Stimulated activated CD4-positive, alpha-beta T cell treated with anti-CD3 and anti-CD28 coated beads, Interleukin-12 subunit alpha, Interleukin-12 subunit beta, amount 100 ng/mL, for 48 hours (primary cell): ENCODE results near the gene TUBB4B.
A peak's percentile ranks its signal among the peaks of the same experiment; 100 is the strongest.

Source experiments
- DNase-seq, 3 donors: peaks; one replicate each; pipeline ENCODE4 v3.0.0-alpha.2; 2020; ENCODE audit warnings: low read depth in 2 of 3, low spot score in 1 of 3

TUBB4B gene

DNA sequence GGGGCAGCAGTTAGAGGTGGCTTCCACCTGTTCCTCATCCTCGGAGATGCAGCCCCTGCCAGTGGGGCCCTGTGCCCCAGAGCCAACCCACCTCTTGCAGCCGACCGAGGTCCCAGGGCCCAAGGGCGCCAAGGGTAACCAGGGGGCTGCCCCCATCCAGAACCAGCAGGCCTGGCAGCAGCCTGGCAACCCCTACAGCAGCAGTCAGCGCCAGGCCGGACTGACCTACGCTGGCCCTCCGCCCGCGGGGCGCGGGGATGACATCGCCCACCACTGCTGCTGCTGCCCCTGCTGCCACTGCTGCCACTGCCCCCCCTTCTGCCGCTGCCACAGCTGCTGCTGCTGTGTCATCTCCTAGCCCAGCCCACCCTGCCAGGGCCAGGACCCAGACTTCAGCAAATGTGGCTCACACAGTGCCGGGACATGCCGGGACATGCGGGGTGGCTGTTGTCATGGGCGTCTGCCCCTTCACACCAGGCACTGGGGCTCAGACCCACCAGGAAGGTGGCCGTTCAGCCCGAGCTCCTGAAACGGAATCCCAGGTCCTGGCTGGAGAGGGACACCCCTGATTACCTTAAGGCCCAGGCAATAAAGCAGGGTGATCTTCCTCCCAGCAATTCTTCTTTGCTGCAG, 15.3 kb upstream of the TUBB4B start:
- DNase-seq = no peak

DNA sequence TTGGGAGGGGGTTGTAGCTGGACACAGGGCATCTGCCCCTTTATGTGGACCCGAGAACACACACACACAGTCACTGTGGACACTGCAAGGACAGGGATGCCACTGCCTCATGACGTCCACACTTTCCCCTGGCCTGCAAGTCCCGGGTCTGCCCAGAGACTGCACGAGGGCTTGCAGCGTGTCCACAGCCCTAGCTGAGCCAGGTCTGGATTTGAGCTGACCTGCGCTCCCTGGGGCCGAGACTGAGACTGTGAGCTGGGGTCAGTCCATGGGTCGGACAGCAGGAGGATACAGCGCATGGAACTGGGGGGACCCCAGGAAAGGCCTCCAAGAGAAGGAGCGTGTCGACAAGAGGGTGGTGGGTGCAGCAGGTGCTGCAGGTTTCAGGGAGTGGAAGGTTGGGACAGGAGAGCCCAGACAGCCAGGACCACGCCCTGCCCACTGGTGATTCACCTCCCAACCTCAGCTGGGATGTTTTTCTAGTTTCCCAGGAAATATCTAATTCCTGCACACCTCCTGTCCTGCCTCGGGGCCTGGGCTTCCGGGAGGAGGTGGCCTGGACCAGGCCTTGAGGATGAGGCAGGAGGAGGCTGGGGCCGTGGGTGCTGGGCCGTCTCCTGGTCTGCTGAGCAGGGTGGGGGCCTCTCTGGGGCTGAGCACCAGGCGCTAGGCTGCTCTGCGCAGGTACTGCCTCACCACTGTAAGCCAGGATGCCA, 14.6 kb upstream of the TUBB4B start:
- no peak for DNase-seq

DNA sequence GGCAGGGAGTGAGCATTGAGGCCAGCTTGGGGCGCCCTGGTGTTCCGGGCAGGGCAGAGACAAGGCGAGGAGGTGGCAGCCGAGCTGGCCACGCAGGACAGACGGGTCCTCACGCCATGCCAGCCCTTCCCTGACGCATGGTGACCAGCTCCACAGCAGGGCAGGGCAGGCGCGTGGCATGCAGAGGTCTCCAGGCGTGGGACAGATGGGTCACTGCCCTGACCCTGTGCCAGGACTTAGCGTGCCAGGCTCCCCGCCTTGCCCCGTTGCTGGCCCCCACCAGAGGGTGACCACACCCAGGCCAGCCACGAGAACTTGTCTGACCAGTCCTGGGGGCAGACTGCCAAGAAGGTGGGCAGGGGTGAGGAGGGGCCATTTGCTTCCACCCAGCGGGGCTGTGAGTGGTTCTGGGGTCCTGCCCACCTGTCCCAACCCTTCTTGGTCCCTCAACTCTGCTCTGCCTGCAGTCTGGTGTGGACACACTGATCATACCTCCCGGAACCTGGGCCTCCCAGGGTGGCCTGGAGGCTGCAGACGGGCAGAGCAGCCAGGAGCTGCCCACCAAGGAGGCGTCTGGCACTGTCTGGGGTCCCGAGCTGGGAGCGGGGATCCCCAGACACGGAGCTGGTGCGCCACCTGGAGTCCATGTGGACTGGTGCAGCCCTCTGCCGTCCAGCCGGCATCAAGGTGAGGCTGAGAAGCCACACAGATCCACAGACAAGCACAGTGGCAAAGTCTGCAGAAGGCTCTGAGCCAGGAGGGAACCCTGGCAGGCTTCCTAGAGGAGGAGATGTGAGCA, 13.8 kb upstream of the TUBB4B start, which contains the start of gene RNF224:
Gene RNF224, plus strand, starts transcription at position 449 of the 799 bp plus-strand sequence. CDS start 834 bp downstream, outside the sequence.
- DNase-seq = peak; percentile 71 to 84 (median 75)

DNA sequence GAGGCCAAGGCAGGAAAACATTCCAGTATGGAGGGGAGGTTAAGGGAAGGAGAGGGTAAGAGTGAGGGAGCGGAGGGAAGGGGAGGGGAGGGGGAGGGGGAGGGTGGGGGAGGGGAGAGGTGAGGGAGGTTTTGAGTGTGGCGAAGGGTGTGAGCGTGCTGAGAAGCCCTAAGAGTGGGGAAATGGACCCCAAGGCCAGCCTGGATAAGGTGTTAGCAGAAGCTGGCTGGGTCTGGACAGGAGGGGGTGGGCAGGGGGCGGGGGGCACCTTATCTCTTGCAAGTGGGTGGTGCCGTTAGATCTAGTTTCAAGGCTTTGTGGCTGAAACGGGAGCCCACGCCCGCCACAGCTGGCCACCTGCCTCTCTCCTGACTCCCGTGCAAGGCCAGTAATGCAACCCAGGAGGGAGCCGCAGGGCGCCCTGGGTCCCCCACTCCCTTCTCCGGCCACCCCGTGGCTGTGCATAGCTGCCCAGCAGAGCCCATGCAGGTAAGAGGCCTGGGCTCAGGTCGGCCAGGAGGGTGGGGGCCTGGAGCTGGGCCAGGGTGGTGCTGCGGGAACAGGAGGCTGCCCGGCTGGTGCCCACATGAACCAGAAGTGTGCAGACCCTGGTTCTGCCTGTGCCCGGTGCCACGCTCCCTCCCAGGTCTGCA, 13.1 kb upstream of the TUBB4B start:
- no peak for DNase-seq

DNA sequence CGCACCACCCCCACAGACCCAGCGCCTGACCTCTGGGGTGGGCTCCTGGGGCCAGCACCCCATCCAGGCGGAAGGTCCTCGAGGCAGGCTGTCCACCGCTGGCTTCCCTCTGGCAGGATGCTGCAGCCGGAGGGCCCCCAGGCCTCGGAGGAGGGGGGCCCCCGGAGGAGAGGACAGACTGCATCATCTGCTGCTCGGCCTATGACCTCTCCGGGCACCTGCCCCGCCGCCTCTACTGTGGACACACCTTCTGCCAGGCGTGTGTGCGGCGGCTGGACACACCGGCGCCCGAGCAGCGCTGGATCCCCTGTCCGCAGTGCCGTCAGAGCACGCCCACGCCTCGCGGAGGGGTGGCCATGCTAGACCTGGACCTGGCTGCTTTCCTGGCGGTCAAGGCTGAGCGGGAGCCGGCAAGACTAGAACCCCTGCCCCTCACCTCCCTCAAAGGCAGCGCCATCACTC, 12.6 kb upstream of the TUBB4B start:
- no peak for DNase-seq

DNA sequence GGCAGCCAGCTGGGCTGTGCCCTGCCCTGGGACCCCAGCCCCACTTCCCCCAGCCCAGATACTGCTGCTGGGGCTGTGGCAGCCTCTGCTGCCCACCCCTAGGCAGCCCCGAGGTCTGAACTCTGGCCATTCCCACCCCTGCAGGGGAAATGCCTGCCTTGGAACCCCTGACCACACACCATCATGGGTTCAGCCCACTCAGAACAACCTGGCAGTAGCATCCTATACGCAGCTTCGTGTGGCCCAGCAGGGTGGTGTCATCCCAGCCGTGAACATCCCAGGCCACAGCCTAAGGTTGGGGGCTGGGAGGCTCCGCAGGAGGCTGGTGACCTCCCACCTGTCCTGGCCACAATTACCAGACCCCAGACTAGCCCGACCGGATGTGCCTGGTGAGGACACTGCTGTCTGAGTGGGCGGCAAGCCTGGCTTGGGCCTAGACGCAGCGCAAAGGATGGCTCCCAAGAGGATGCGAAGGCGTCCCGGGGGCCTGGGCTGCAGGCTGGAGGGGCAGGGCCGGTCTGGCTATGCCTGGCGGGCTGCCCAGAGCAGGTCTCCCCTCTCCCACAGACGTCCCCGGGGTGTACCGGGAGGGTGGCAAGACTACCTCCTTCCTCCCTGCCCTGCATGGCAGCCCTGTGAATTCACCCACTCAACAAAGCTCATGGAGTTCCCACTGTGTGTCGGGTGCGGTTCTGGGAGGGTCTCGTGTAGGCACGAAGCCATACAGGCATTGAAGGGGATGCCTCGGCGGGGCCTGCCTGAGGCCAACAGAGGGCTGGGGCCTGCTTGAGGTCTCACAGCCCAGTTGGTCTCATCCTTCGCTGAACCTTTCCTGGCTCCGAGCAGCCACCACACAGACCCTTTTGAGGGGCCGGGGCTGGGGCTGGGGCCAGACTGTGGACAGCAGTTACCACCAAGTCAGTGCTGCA, 11.9 kb upstream of the TUBB4B start:
- no peak for DNase-seq

DNA sequence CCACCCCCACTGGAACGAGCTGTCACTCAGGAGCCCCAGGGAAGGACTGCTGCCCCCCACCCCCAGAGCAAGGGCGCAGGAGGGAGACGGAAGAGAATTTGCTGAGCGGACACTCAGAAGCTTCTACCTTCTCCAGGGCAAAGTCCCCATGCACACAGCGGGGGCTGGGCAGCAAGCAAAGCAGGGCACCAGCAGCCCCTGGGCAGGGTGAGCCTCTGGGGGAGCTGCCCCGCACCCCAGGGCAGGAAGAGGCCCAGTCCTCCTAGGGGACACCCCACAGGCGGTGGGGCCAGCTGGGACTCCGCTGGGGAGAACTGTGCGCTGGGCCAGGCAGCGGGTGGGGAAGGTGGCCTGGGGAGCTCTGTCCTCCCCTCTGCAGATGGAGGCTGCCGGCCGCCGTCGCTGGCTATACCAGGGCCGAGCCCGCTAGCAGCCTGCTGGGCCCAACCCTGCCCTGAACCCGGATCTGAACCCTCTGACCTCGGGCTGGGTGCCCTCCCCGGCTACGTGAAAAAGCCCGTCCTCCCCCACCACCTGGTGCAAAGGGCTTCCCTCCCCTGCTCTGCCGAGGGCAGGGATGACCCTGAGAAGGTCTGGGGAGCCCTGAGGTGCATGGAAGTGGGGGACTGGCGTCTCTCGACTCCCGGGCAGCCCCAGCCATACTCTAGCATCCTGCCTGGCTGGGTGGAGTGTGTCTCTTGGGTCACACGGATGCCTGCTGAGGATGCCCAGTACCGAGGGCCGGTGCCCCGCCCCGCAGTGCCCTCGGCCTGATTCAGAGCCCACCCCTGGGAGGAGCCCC, 11.0 kb upstream of the TUBB4B start:
- DNase-seq = no peak

DNA sequence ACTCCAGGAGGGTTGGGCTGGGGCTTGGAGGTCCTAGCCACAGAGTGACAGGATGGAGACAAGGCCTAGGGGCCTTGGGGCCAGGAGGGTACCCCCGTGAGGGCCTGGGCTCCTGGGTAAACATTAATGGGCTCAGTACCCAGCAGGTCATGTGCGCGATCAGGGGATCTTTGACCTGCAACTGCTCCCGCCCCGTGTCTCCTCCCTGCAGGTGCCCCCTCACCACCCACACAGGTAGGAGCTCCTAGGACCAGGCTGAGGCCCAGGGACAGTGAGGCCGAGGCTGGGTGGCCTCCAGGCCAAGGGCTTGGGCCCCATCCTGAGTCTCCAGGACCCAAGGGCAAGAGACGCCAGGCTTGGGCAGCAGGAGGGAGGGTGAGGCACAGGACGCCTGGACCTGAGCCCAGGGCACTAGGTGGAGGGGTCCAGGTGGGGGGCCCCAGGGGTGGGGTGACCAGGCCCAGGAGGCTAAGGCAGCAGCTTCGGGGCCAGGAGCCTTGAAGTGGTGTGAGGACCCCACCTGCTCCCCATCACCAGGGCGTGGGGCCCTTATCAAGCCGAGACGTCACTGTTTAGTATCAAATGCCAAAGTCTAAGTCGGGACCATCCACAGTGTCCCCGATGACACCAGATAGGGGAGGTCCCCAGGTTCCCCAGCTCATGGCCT, 10.2 kb upstream of the TUBB4B start, which contains the start of gene SLC34A3:
Gene SLC34A3, plus strand, starts transcription at position 197 of the 667 bp plus-strand sequence. CDS start 802 bp downstream, outside the sequence.
- no peak for DNase-seq

DNA sequence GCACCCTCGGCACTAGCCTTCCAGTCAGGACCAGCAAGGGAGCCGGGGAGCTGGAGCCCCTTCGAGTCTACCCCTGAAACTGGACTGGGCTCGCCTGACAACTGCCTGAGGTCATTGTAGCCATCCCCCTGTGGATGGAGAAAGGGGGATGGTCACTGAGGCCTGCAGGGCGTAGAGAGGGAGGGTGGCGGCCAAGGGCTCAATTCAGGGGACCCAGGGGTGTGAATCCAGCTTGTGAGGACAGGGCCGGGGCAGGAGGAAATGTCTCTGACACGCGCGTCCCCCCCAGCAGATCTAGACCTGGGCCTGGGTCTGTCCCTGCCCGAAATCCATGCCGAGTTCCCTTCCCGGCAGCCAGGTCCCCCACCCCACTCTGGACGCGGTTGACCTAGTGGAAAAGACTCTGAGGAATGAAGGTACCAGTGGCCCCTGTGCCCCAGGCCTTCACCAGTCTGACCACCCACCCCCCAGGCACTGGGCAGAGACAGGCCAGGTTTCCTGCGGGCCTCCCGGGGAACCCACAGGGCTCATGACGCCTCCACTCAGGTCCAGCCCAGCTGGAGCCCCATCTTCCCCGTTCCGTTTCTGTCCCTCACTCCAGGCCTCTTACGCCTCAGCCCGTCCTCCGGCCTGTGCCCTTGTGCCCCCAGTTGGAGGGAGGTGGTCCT, 9.6 kb upstream of the TUBB4B start:
- no peak for DNase-seq

DNA sequence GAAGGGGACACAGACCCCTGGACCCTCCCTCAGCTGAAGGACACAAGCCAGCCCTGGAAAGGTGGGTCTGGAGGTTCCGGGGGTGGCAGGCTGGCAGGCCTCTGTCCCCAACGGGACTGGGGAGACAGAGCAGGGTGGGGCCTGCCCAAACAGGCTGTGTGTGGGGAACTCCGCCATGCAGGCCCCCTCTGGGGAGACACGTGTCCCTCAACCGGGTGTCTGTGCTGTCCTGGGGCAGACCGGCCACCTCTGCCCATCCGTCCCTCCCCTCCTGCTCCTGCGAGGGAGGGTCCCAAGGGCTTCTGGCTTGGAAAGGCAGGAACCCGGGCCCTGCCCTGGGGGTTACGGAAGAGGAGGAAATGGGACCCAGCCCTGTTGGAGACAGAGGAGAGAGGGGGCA, 9.0 kb upstream of the TUBB4B start:
- DNase-seq = no peak

DNA sequence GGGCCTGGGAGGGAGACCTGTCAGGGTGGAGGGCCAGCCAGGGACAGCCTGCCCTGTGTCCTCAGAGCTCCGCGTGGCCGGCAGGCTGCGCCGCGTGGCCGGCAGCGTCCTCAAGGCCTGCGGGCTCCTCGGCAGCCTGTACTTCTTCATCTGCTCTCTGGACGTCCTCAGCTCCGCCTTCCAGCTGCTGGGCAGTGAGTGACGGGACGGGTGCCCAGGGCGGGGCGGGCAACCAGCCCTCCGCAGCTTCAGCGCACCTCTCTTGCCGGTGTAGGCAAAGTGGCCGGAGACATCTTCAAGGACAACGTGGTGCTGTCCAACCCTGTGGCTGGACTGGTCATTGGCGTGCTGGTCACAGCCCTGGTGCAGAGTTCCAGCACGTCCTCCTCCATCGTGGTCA, 8.6 kb upstream of the TUBB4B start:
- no peak for DNase-seq

DNA sequence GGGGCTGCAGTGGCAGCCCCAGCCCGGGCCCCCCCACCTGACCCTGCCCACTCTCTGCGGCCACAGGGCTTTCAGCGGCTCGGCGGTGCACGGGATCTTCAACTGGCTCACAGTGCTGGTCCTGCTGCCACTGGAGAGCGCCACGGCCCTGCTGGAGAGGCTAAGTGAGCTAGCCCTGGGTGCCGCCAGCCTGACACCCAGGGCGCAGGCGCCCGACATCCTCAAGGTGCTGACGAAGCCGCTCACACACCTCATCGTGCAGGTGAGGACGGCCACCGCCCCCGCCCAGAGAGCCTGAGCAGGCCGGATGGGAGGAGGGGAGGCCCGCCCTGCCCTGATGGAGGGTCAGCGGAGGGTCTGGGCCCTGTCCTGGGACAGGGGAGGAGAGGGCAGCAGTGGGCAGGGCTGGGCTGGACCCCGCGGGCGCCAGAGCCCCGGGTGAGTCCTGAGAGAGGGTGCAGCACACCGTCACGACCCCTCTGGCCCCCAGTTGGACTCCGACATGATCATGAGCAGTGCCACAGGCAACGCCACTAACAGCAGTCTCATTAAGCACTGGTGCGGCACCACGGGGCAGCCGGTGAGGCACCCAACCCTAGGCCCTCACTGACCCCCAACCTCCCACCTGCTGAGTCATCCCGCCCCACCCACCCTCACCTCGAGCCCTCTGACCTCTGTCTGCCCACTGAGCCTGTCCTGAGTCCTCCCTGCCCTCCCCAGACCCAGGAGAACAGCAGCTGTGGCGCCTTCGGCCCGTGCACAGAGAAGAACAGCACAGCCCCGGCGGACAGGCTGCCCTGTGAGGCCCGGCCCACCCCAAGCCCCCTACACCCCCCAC, 7.7 kb upstream of the TUBB4B start:
- no peak for DNase-seq

DNA sequence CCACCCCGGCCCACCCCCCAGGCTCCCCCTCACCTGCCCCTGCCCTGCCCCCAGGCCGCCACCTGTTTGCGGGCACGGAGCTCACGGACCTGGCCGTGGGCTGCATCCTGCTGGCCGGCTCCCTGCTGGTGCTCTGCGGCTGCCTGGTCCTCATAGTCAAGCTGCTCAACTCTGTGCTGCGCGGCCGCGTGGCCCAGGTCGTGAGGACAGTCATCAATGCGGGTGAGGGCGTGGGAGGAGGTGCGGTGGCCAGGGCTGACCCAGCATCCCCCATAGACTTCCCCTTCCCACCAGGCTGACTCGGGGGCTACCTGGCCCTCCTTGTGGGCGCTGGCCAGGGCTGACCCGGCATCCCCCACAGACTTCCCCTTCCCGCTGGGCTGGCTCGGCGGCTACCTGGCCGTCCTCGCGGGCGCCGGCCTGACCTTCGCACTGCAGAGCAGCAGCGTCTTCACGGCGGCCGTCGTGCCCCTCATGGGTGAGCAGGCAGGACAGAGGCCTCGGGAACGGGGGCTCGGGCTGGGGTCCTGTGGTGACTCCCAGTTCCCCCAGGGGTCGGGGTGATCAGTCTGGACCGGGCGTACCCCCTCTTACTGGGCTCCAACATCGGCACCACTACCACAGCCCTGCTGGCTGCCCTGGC, 6.9 kb upstream of the TUBB4B start:
- no peak for DNase-seq

DNA sequence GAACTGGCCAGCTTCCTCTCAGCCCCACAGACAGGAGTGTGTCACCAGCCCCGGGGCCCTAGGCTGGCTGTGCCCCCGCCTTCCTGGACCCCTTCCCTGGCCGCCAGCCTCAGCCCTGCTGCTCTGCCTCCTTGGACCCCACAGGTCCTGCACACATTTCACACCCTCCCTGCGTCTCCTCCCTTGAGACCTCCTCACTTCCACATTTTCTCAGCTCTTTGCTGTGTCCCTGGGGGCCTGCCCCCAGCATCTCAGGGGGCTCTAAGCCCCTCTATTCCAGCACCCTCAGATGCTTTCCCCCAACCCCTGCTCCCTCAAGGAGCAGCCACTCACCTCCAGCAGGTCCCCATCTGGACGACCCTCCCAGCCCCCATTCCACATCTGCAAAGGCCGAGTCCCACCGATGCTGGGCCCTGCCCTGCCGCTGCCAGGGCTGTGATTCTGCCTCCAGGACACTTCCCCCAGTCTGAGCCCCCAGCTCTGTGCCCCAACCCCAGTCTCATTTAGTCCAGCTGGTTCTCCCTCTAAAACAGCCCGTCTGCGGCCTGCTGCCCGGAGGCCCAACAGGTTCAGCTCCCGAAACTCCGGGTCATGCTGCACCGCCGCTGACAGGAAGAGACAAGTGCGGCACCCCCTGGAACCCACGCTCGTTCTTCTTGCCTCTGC, 6.2 kb upstream of the TUBB4B start:
- DNase-seq = no peak

DNA sequence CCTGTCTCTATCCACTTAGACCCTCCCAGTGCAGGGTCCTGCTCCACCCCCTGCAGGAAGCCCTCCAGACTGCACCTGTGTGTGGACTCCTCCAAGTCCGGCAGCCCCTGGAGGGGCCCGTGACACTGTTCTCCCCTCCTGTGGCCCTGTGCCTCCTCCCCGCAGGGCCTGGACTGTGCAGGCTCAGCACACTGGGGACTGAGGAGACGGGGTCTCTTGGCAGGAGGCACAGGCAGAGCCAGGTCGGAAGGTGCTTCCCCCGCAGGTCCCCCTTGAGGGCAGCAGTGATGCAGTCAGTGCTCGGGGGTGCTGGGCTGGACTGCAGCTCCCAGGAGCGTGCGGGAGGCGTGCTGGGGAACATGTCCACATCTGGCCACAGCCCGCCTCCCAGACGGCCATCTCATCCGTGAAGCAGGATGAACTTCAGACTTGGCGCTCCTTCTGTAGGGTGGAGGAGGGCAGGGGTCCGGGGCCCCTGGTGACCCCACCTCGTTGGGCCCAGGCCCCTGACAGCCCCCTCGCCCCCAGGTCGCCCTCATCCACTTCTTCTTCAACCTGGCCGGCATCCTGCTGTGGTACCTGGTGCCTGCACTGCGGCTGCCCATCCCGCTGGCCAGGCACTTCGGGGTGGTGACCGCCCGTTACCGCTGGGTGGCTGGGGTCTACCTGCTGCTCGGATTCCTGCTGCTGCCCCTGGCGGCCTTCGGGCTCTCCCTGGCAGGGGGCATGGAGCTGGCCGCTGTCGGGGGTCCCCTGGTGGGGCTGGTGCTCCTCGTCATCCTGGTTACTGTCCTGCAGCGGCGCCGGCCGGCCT, 5.5 kb upstream of the TUBB4B start:
- no peak for DNase-seq
